GM12878 (cell line): ENCODE data around the gene PRRC2A.
A peak's percentile ranks its signal among the peaks of the same experiment; 100 is the strongest.

Source experiments
- ATF2 ChIP-seq: IDR thresholded peaks from 2 replicates; pipeline ENCODE4 v1.6.1; 2012; ENCODE audit warnings: low read length, inconsistent platforms
- BCL3 ChIP-seq: IDR thresholded peaks from 2 replicates; pipeline ENCODE4 v1.6.1; 2011; ENCODE audit warnings: borderline replicate concordance, low read depth, mild to moderate bottlenecking, moderate library complexity, low read length; ENCODE audit not compliant: insufficient read depth, poor library complexity, severe bottlenecking
- CBX3 ChIP-seq: fragments of 200-600 bp; sonication (generic); IDR thresholded peaks from 2 replicates; pipeline ENCODE4 v1.6.1; 2016; ENCODE audit warnings: low read depth, borderline replicate concordance
- CEBPZ ChIP-seq: fragments of 150-350 bp; IDR thresholded peaks from 2 replicates; pipeline ENCODE4 v1.6.1; 2016; ENCODE audit warnings: low read depth, low read length
- CTCF ChIP-seq, 3 experiments: IDR thresholded peaks in 2 of 3; conservative IDR thresholded peaks in 1 of 3; 2 replicates each; pipeline ENCODE4 v1.5.1; 2011; ENCODE audit warnings: low read depth in 3 of 3, low read length in 3 of 3, mild to moderate bottlenecking in 3 of 3, control low read depth in 2 of 3, moderate library complexity in 2 of 3, inconsistent platforms in 1 of 3, mixed read lengths in 1 of 3; ENCODE audit not compliant: control insufficient read depth in 2 of 3, insufficient read depth in 1 of 3; ENCODE audit errors: extremely low read depth in 1 of 3
- EZH2 ChIP-seq: IDR thresholded peaks from 2 replicates; pipeline ENCODE4 v1.6.1; 2012; ENCODE audit warnings: low read depth, mild to moderate bottlenecking, control low read depth, inconsistent platforms, low read length, borderline replicate concordance; ENCODE audit not compliant: control insufficient read depth
- JUNB ChIP-seq: IDR thresholded peaks from 2 replicates; pipeline ENCODE4 v1.6.1; 2016; ENCODE audit warnings: antibody characterized with exemption, mild to moderate bottlenecking
- KLF5 ChIP-seq: fragments of 450-650 bp; IDR thresholded peaks from 2 replicates; pipeline ENCODE4 v1.6.1; 2014; ENCODE audit warnings: mild to moderate bottlenecking; ENCODE audit not compliant: partially characterized antibody
- PBX3 ChIP-seq: IDR thresholded peaks from 2 replicates; pipeline ENCODE4 v1.6.1; 2011; ENCODE audit warnings: mild to moderate bottlenecking, low read depth, low read length, moderate library complexity; ENCODE audit not compliant: insufficient replicate concordance
- RFX5 ChIP-seq: IDR thresholded peaks from 2 replicates; pipeline ENCODE4 v1.6.1; 2011; ENCODE audit warnings: low read depth, low read length, improper control_type of control experiment

GRCh38 chr6:31651602-31652191 lies 31.2 kb downstream of the PRRC2A start:
- TF ChIP-seq RFX5 (no peak), CBX3 (no peak), PBX3 (peak; percentile 85), CTCF (IDR thresholded peaks at IDR 0.05 in 2 of 3, conservative IDR thresholded peaks at IDR 0.05 in 1 of 3; ENCODE audit: control insufficient read depth in 2 of 3, extremely low read depth in 1 of 3, insufficient read depth in 1 of 3, low read depth in 3 of 3, low read length in 3 of 3) (no peak), BCL3 (no peak), JUNB (no peak), EZH2 (no peak), CEBPZ (no peak), KLF5 (no peak), ATF2 (no peak)
